NK-92 (cell line): ENCODE measurements around the gene USP34.
"Not testable (repeated sequence)": the region's sequence is repeated elsewhere in the genome, so short reads cannot be mapped to it uniquely, and the experiment has no call there.

ENCODE experiments used
- DNase-seq: peaks from one replicate; lab custom pipeline; 2025; ENCODE audit not compliant: unreplicated experiment; lab: John Stamatoyannopoulos, UW

Gene USP34

DNA sequence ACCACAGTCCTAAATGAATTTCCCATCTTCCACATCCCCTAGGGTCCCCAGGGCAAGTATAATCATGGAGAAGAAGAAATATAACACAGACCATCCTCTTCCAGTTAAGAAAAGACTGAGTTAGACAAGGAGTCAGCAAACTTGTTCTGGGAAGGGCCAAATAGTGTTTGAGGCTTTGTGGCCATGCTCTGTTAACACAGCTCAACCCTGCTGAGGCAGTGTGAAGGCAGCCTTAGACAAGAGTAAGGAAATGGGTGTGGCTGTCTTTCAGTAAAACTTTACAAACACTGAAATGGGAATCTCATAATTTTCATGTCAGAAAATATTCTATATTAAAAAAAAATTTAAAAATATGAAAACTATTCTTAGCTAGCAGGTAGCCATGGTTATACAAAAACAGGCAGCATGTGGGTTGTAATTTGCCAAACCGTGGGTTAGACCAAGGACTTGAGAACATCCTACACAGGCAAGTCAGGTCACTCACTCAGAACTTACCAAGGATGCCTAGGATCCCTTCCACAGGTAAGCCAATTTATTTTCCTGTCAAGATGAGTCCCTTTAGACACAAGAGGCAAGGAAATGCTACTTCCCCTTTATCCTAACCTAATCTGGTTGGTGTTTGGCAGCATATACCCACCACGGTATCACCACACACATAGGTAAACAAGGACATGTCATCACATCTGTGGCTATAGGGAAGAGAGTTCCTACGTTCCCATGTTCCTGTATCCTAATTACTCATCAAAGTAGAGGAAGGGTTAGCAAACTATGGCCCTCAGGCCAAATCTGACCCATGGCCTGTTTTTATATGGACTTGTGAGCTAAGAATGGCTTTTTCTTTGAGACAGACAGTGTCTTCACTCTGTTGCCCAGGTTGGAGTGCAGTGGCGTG lies 277.0 kb downstream of the USP34 start:
- no peak for DNase-seq

DNA sequence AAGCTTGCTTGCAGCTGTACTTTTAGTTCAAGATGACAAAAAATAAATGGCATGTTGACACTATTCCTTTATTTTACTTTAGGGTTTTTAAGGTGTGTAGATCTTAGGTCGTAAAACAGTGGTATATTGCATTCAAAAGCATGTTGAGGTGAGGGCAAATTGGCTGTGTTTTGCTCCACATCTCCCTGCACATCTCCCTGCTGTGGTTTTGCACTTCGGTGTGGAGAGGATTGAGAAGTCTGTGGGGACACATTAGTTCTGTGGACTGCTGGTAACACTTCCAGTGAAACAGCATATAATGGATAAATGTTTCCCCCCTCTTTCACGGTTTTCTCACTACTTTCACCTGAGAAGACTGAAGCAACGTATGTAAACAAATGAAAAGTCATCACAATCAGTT lies 283.8 kb downstream of the USP34 start:
- no peak for DNase-seq

DNA sequence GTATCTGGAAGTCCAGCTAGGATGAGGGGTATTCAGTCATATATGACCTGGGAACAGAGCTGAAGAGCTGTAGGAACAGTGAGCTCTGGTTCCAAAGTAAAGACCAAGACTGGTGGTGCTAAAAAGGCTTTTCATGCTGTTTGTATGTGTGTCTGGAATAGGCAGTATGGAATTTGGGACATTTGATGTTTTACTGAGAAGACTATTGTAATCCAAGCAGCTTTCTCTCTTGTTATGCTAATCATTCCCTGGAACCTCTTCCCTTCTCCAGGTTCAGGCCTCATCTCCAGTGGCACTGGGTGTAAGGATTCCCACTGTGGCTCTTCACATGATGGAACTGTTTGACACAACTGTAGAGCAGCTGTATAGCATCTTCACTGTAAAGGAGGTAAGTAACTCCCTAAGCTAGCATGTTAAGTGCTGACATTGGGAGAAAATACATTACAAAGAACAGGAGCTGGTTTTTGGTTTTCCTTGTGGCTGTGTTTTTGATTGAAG lies 285.6 kb downstream of the USP34 start:
- DNase-seq: no peak

DNA sequence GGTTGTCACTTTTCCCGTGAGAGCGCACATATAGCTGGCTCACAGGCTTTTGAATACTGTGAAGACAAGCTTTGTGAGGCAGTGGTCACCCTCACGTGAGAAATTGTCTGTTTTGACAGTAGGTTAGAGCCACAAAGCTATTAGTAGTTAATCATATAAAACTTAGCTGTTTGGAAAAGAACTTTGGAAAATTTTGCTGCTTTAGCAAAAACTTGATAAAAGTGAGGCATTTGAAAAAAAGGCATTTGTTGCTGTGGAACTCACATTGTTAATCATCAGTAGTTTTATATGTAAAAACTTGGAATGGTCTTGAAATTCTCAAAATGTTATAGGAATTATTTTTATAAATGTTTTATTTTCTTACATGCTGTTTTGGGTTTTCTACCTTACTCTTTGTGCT lies 286.6 kb downstream of the USP34 start:
- DNase-seq: no peak

DNA sequence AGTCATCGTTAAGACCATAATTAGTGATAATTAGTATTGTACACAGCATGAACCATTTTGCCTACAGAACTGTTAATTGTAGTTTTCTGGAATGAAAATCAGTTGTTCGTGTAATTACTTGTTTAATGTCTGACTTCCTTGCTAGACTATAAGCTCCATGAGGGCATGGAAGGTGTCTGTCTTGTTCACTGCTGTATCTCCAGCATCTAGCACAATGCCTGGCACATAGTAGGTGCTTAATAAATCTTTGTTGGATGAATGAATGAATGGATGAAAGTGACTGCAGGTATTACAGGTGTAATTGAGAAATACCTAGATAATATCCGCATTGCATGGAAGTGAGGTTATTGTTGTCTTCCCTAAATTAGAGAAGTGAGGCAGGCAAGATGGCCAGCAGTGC lies 287.1 kb downstream of the USP34 start:
- no peak for DNase-seq

DNA sequence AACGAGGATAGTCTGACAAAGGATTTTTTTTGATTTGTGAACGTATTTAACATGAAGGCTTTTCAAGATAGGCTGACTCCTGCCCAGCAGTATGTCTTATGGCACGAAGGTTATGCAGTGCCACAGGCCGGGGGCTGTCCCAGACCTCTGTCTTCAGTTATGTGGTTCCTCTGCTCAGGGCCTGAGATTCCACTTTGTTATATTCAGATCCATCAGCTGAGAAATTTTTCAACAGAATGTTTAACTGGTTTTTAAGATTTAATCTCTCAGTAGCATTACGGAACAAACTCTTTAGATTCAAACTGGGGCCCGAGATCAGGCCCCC lies 288.9 kb downstream of the USP34 start:
- no peak for DNase-seq

DNA sequence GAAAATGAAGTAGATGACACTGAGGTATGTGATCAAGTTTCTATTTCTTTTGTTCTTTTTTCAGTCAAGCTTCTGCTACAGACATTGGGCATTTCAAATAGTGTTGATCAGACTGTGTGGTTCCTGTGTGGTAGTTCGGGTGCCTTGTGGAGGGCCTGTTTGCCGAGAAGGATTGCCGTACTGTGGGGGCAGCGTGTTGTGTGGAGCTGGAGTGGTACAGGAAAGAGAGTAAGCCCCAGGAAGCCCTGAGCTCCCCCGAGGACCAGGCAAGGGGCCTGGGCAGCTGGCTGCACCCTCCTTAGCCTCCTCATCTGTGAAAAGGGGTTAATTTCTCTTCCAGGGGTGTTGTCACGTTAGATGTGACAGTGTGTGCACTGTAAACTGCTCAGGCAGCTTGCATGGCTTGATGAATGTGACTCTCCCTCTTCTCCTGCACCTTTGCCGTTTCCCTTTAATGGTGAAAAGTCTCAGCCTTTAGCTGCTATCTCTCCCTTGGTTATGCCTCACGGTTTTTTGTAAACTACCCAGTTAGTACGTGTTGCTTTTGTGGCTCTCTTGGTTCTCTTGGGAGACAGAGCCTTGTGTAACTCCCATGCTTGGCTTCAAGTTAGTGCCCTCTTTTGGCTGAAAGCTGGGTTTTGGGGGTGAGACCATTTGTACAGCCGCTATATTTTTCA lies 289.4 kb downstream of the USP34 start:
- DNase-seq: no peak

DNA sequence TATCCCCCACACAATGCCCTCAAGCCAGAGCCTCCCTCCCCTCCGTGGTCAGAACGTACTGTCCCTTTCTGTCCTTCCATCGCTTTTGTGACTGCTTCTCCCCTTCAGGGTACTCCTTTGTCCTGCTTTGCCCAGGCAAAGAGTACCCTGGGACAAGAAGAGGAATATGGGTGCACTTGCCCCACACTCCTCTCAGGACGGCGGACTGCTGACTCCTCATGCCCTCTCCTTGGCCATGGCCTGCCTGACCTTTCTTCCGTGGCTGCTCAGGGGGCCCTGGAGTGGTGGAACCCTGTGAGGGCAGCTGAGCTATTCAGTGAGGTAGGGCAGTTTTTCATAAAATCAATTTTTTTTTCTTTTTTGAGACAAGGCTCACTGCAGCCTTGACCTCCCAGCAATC lies 290.2 kb downstream of the USP34 start:
- DNase-seq: no peak

DNA sequence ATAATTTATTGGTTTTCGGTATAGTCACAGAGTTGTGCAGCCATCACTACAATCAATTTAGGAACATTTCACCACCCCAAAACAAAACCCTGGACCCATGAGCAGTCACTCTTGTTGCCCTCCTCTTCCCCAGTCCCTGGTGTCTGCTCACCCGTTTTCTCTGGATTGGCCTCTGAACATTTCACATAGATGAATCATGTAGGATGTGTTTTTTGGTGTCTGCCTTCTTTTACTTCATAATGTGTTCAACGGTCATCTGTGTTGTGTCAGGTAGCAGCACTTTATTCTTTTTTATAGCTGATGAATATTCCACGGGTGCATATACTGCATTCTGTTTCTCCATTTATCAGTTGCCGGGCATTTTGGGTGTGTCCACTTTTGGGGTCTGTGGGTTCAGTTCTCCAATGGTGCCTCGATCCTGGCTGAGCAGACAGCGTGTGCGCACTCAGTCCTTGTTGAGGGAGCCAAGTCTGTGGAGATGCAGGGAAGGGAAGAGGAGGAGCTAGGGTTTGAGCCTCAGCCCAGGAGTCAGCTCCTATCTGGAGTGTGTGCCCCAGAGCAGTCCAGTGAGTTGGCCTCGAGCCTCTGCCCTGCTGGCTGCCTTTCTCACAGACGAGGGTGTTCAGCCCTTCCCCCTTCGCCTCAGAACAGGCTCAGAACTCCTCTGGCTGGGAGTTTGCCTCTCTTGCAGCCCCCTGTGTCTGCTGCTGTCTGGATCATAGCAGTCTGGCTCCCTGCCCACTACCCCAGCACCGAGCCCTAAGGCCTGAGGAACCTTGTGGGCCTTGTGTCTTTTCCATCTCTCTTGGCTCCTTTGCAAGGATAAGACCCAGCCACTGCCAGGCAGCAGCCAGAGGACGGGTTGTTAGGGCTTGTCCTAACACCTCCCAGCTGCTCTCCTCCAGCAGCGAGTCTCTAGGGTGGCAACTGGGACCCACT lies 290.9 kb downstream of the USP34 start:
- no peak for DNase-seq

DNA sequence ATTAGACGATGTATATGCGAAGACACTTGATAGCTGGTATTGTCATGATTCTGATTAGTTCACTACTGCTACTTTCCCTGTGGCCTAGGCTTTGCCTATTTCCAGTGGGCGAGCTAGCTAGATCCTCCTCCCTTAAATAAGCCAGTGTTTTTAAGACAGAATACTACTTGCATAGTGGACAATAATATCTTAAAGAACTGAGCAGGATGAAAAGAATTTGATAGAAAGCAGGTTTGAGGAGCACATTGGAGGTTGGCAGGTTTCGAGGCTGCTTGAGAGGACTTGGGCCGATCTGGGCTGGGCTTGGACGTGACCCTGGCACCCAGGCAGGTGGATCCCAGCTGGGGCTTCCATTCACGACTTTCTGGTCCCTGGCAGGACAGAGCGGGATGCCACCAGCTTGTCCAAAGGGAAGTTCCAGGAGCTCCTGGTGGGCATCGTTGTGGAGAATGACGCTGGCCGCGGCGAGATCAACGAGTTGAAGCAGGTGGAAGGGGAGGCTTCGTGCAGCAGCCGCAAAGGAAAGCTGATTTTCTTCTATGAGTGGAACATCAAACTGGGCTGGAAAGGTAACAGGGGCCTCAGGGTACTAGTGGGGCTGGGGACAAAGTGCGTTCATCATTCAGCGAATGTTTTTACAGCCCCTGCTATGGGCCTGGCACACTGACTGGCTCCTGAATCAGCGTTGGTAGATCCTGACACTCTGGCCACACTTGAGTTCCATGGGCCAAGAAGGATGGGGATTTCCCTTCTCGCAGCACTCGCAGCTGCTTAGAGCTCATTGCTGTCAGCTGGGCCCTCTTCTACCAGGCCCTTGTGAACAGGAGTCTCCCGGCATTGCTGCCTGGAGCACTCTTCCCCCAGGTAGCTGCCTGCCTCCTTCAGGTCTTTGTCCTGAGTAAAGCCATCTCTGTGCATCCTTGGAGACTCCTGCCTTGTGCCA lies 292.0 kb downstream of the USP34 start:
- no peak for DNase-seq

DNA sequence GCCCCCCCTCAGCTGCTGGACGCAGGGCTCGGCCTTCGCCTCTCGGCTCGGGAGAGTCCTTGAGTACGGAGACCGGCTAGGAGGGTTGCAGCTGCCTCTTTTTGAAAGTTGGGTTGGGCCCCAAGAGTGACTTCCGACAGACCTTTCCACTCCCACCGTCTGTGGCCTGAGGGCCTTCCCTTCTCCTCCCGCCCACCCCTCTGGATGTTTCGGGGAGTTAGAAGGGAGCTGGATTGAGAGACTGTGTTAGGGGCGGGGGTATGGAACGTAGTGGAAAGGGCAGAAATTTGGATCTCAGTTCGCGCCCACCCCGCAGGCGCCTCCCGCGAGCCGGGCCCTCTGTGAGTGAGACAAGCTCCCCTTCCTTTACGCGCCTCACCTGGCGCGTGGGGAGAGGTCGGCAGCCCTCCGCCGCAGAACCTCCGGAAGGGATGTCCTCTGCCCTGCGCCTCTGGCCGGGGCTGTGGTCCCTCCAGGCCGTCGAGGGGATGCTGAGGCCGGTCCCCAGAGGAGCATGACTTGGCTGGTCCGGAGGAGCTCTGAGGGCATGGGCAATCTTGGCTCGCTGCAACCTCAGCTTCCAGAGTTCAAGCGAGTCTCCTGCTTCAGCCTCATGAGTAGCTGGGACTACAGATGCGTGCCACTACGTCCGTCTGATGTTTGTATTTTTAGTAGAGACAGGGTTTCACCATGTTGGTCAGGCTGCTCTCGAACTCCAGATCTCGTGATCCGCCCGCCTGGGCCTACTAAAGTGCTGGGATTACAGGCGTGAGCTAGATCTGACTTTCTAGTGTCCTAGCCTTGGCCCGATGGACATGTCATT lies 292.9 kb downstream of the USP34 start:
- no peak for DNase-seq

DNA sequence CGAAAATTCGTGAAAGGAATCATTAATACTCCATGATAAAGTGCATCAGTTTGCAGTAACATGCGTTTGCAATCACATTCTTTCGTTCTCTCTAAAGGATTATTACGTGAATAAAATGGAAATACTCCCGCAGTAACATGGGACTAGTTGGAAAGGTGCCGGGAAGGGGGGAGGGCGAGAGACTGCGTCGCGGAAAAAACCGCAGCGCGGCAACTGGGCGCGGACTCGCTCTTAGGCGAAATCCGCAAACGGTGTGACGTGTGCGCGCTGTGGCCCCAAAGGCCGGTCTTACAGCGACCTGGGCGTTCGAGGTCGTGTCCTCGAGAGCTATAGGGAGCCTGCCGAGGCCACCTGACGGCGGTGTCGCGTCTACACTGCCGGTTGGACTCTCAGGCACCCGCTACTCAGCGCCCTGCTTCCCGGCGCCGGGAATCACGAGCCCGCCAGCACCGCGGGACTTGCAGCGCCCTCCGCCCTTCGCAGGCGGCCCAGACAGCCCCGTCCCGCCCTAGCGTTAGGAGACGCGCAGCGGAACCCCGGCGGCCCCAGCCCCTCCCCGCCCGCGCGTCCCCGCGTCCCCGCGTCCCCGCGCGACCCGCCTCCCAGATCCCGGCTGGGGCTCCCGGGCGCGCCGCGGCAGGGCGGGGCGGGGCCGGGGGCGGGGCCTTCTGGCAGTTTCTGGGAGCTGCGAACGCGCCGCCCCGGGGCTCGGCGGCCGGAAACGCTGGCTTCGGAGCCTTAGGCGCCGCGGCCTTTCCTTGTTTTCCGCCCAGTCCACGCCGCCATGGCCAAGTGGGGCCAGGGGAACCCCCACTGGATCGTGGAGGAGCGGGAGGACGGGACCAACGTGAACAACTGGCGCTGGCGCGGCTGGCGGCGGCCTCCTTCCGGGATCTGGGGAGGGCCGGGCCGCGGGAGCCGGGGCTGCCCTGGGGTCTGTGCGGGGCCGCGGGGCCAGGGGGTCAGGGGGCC lies 293.8 kb downstream of the USP34 start:
- DNase-seq: peak; percentile 50

DNA sequence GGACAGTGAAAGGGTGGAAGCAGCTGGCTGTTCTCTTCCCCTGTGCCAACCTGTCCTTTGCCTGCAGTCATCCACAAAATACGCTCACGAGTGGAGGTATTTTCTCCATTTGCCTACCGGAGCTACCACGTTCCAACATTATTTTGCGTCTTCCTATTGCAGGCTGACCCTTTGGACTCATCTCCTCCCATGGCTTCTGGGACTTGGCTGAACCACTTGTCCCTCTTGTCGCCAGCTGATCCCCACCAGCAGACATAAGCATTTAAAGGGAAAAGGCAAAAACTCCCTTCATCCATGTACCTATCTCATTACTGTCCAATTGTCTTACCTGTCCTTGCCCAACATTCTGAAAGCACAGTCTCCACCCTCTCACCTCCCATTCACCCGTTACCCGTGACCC lies 295.9 kb downstream of the USP34 start:
- no peak for DNase-seq

DNA sequence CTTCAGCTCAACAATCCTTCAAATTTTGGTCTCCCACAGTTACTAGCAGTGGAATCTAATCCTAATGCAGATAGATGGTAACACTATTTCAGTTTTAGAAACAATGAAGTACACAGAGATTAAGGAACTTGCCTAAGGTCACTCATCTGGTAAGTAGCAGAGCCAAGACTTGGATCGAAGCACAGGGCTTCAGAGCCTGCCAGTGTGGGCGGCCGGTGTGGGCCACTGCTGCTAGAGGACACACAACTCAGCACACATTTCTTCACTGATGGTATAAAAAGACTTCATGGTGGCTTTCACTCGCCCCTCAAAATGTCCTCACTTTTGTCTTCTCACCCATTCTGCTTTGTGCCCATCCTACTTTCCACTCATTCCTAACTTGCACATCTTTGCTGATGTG lies 297.8 kb downstream of the USP34 start:
- no peak for DNase-seq

DNA sequence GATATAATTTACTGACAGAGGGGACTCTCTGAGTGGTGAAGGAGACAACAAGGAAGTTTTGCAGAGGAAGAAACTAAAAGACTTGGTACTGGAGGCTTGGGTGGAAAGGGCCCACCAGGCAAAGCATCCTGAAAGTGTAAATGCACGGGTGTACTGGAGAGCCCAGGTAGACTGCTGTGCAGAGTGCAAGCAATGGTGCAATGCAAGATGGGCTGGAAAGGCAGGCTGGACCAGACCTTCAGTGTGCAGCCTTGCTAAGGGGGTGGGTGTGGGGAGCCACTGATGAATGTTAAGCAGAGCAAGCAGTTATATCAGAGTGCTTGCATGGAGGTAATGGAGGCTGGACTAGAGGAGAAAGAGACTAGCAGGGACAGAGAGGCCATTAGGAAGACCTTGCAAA lies 298.2 kb downstream of the USP34 start:
- DNase-seq: no peak

DNA sequence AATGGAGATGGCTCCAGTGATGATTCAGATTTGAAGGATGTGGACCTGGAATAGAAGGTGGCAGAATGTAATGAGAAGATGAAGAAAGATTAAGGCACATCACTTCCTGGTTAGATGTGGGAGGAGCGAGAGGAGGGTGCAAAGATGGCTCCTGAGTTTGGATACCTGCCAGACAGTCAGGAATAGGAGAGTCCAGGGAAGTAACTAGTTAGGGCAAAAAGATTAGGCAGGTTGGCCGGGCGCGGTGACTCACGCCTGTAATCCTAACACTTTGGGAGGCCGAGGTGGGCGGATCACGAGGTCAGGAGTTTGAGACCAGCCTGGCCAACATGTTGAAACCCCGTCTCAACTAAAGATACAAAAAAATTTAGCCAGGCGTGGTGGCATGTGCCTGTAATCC lies 303.3 kb downstream of the USP34 start:
- no peak for DNase-seq

DNA sequence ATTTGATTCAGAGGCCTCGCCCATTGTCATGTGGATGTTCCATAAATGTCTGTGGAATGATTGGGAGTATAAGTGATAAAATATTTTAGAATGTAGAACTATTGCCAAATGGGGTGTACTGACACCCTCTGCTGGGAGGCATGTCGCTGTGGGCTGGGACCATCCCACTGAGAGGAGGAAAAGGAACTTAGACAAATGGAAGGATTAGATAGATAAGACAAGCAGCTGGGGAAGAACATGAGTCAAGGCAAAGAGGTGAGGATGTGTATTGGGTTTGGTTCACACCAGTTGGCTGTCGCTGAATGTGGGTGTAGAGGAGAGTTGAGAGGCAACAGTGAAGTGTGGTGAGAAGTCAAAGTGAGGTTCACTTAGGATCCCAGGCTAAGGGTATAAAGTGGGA lies 304.9 kb downstream of the USP34 start:
- DNase-seq: no peak

DNA sequence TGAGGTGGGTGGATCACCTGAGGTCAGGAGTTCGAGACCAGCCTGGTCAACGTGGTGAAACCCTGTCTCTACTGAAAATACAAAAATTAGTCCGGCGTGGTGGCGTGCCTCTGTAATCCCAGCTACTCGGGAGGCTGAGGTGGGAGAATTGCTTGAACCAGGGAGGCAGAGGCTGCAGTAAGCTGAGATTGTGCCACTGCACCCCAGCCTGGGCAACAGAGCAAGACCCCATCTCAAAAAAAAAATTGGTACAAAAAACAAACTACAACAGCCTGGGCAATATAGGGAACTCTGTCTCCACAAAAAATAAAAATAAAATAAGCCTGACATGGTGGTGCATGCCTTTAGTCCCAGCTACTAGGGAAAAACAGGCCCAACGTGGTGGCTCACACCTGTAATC lies 305.8 kb downstream of the USP34 start:
- not testable (repeated sequence) for DNase-seq
